SK-N-SH (cell line): Measurements from ENCODE around the gene SHQ1. TPM values are rescaled to one million over a fixed set of nuclear protein-coding genes. Genes with fewer than 3 reads are reported as not detected.

Source experiments
- CTCF ChIA-PET: fragments of 300-600, 350-600 bp; formaldehyde crosslinking; extraction: SDS; loops from one replicate; lab custom pipeline; 2021; lab: Yijun Ruan, JAX
- POLR2A ChIA-PET: fragments of 350-600 bp; sonication (Branson Sonifier 250); formaldehyde crosslinking; extraction: SDS; loops from one replicate; lab custom pipeline; 2020; ENCODE audit warnings: antibody characterized with exemption, inconsistent platforms; lab: Yijun Ruan, JAX
- DNase-seq: peaks from one replicate; pipeline ENCODE4 v3.0.0; 2012
- H2AFZ ChIP-seq: fragments of 200-600 bp; sonication (generic); 2 replicates; pipeline ENCODE4 v1.8.1; 2016; ENCODE audit warnings: antibody characterized with exemption, mild to moderate bottlenecking, low read depth
- H3F3A ChIP-seq: fragments of 200-600 bp; sonication (generic); replicated peaks from 2 replicates; pipeline ENCODE3; 2016; ENCODE audit warnings: antibody characterized with exemption, mild to moderate bottlenecking; ENCODE audit not compliant: insufficient read depth
- H3K27ac ChIP-seq, 2 experiments: fragments of 200-500 bp in 1 of 2; fragments of 200-600 bp in 1 of 2; sonication (Bioruptor generic) in 1 of 2; sonication (generic), shearing (Covaris generic) in 1 of 2; 2 replicates each; pipeline versions ENCODE4 v1.5.1 to v1.6.1; 2014 to 2016; ENCODE audit warnings: low read depth in 2 of 2, inconsistent platforms in 1 of 2, low read length in 1 of 2, mild to moderate bottlenecking in 1 of 2, mixed read lengths in 1 of 2
- H3K27me3 ChIP-seq: fragments of 200-600 bp; sonication (generic), shearing (Covaris generic); 2 replicates; pipeline ENCODE4 v1.6.1; 2016; ENCODE audit warnings: mixed run types; ENCODE audit not compliant: insufficient read depth
- H3K36me3 ChIP-seq, 2 experiments: fragments of 200-500 bp in 1 of 2; fragments of 200-600 bp in 1 of 2; sonication (Bioruptor generic) in 1 of 2; sonication (generic) in 1 of 2; replicated peaks in 1 of 2; 2 replicates each; pipeline versions ENCODE3 to v1.5.1; 2014 to 2016; ENCODE audit warnings: low read length in 1 of 2, mild to moderate bottlenecking in 1 of 2; ENCODE audit not compliant: insufficient read depth in 2 of 2, control insufficient read depth in 1 of 2
- H3K4me1 ChIP-seq, 2 experiments: fragments of 200-500 bp in 1 of 2; fragments of 200-600 bp in 1 of 2; sonication (Bioruptor generic) in 1 of 2; sonication (generic), shearing (Covaris generic) in 1 of 2; 2 replicates each; pipeline versions ENCODE4 v1.5.1 to v1.6.1; 2014 to 2016; ENCODE audit warnings: low read depth in 1 of 2, low read length in 1 of 2, mixed run types in 1 of 2; ENCODE audit not compliant: insufficient read depth in 2 of 2, control insufficient read depth in 1 of 2
- H3K4me2 ChIP-seq: fragments of 200-600 bp; sonication (generic), shearing (Covaris generic); 2 replicates; pipeline ENCODE4 v1.6.1; 2017; ENCODE audit warnings: mixed run types
- H3K4me3 ChIP-seq, 2 experiments: fragments of 200-500 bp in 1 of 2; fragments of 200-600 bp in 1 of 2; sonication (Bioruptor generic) in 1 of 2; sonication (generic), shearing (Covaris generic) in 1 of 2; 2 replicates each; pipeline versions ENCODE4 v1.5.1 to v1.8.1; 2014 to 2016; ENCODE audit warnings: low read depth in 2 of 2, inconsistent platforms in 1 of 2, low read length in 1 of 2, mild to moderate bottlenecking in 1 of 2, mixed read lengths in 1 of 2, moderate library complexity in 1 of 2
- H3K79me2 ChIP-seq: fragments of 200-600 bp; sonication (generic); 2 replicates; pipeline ENCODE4 v1.8.1; 2017; ENCODE audit warnings: mild to moderate bottlenecking; ENCODE audit not compliant: insufficient read depth
- H3K9ac ChIP-seq: fragments of 200-600 bp; sonication (generic); 2 replicates; pipeline ENCODE4 v1.6.1; 2017; ENCODE audit warnings: mixed run types
- H3K9me2 ChIP-seq: fragments of 200-600 bp; sonication (generic); 2 replicates; pipeline ENCODE4 v1.6.1; 2017; ENCODE audit warnings: mixed run types
- H3K9me3 ChIP-seq: fragments of 200-600 bp; sonication (generic); 2 replicates; pipeline ENCODE4 v1.6.1; 2017; ENCODE audit warnings: mixed run types, mild to moderate bottlenecking, moderate library complexity
- H4K20me1 ChIP-seq: fragments of 200-600 bp; sonication (generic); 2 replicates; pipeline ENCODE4 v1.6.1; 2017; ENCODE audit warnings: mild to moderate bottlenecking, mixed run types; ENCODE audit not compliant: insufficient read depth
- FOSL2 ChIP-seq: IDR thresholded peaks from 2 replicates; pipeline ENCODE4 v1.4.0; 2012; ENCODE audit warnings: low read depth, mild to moderate bottlenecking, moderate library complexity, borderline replicate concordance
- NRF1 ChIP-seq: IDR thresholded peaks from 2 replicates; pipeline ENCODE4 v1.6.1; 2012; ENCODE audit warnings: low read depth, mild to moderate bottlenecking, low read length
- PBX3 ChIP-seq: IDR thresholded peaks from 2 replicates; pipeline ENCODE4; 2012
- RAD21 ChIP-seq: IDR thresholded peaks from 2 replicates; pipeline ENCODE4 v1.6.1; 2012; ENCODE audit warnings: mild to moderate bottlenecking, low read length
- TCF12 ChIP-seq: IDR thresholded peaks from 2 replicates; pipeline ENCODE4 v1.4.0; 2012
- WGBS: methylation state at CpG from one replicate; pipeline ENCODE4 v1.1.6; 2017; ENCODE audit warnings: low lambda C conversion rate; 5-methylcytosine and 5-hydroxymethylcytosine counted together
- polyA plus RNA-seq, 3 experiments: library from polyadenylated mRNA; depleted of rRNA; stranded (reverse); fragments of >200 nt; gene quantifications; 2 replicates each; pipeline ENCODE4 v1.2.3, GENCODE V29; 2012
- TF ChIP-seq, protein P1 (sequence below): IDR thresholded peaks from 2 replicates; pipeline ENCODE4 v1.4.0; 2012; ENCODE audit warnings: low read depth, borderline replicate concordance

SHQ1 gene
- polyA plus RNA-seq, 1 of the 3 experiments (the other 2 are of a cell fraction): 10.5 TPM

- no peaks in the 10 kb centered on the region for H3K79me2 ChIP-seq
- no peaks in the 10 kb centered on the region for H4K20me1 ChIP-seq
- H3K9me3 ChIP-seq: no peaks in the 10 kb centered on the region
- POLR2A ChIA-PET: no interaction called here
- H3K9me2 ChIP-seq: no peaks in the 10 kb centered on the region
- no peaks in the 10 kb centered on the region for H3K36me3 ChIP-seq
- H3K4me2 ChIP-seq: peak overlapping the region; percentile 33; the same call in 1 of the 2 replicates
- 58% methylated on average over 8 of the region's 8 CpGs for WGBS
- TF ChIP-seq PBX3 (no peak), FOSL2 (peak; percentile 46; the same call in 1 of the 2 replicates), RAD21 (no peak), TCF12 (peak; percentile 21; the same call in 1 of the 2 replicates)
- H3K9ac ChIP-seq: no peak overlapping the region
- peak overlapping the region; percentile 81; the same call in 1 of the 2 replicates for H2AFZ ChIP-seq
- H3K27me3 ChIP-seq: no peaks in the 10 kb centered on the region
- H3K4me1 ChIP-seq: peaks cover 2 to 5% of the 10 kb centered on the region in 2 experiments; a peak in 1 of 4 replicates
- no peak for DNase-seq
- H3F3A ChIP-seq: peaks cover 6% of the 10 kb centered on the region
- H3K27ac ChIP-seq: peak overlapping the region in 1 of 2 experiments; percentile 41; a peak in 2 of 4 replicates
- CTCF ChIA-PET: no interaction called here
- H3K4me3 ChIP-seq: no peak overlapping the region
These were observed 125.1 kb downstream of the SHQ1 start for GRCh38 chr3:72722930-72723726.

GRCh38 chr3:72721683-72722381, 126.4 kb downstream of the SHQ1 start:
- ChIA-PET CTCF (no interaction called here), POLR2A (no interaction called here)
- H3K36me3 ChIP-seq: no peaks in the 10 kb centered on the region
- H3K79me2 ChIP-seq: no peaks in the 10 kb centered on the region
- no peak for DNase-seq
- no peaks in the 10 kb centered on the region for H3K9me3 ChIP-seq
- H4K20me1 ChIP-seq: no peaks in the 10 kb centered on the region
- H3K4me2 ChIP-seq: no peak overlapping the region
- H3K4me3 ChIP-seq: no peak overlapping the region
- H3K4me1 ChIP-seq: peaks cover 2 to 5% of the 10 kb centered on the region in 2 experiments; a peak in 1 of 4 replicates
- WGBS: 80% methylated on average over 7 of the region's 7 CpGs
- H2AFZ ChIP-seq: no peak overlapping the region
- H3F3A ChIP-seq: peaks cover 6% of the 10 kb centered on the region
- no peak overlapping the region for H3K27ac ChIP-seq
- H3K27me3 ChIP-seq: no peaks in the 10 kb centered on the region
- H3K9ac ChIP-seq: no peak overlapping the region
- TF ChIP-seq, protein P1, sequence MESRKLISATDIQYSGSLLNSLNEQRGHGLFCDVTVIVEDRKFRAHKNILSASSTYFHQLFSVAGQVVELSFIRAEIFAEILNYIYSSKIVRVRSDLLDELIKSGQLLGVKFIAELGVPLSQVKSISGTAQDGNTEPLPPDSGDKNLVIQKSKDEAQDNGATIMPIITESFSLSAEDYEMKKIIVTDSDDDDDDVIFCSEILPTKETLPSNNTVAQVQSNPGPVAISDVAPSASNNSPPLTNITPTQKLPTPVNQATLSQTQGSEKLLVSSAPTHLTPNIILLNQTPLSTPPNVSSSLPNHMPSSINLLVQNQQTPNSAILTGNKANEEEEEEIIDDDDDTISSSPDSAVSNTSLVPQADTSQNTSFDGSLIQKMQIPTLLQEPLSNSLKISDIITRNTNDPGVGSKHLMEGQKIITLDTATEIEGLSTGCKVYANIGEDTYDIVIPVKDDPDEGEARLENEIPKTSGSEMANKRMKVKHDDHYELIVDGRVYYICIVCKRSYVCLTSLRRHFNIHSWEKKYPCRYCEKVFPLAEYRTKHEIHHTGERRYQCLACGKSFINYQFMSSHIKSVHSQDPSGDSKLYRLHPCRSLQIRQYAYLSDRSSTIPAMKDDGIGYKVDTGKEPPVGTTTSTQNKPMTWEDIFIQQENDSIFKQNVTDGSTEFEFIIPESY: no peak
- no peak for TF ChIP-seq NRF1
- TF ChIP-seq, all 33 proteins: peak for 0
- H3K9me2 ChIP-seq: no peaks in the 10 kb centered on the region
